NAMALWA (cell line): ENCODE results near the gene P4HTM.

ENCODE experiments used
- DNase-seq: peaks from one replicate; pipeline ENCODE4 v3.0.0-alpha.2; 2015; ENCODE audit warnings: low spot score

Gene P4HTM

DNA sequence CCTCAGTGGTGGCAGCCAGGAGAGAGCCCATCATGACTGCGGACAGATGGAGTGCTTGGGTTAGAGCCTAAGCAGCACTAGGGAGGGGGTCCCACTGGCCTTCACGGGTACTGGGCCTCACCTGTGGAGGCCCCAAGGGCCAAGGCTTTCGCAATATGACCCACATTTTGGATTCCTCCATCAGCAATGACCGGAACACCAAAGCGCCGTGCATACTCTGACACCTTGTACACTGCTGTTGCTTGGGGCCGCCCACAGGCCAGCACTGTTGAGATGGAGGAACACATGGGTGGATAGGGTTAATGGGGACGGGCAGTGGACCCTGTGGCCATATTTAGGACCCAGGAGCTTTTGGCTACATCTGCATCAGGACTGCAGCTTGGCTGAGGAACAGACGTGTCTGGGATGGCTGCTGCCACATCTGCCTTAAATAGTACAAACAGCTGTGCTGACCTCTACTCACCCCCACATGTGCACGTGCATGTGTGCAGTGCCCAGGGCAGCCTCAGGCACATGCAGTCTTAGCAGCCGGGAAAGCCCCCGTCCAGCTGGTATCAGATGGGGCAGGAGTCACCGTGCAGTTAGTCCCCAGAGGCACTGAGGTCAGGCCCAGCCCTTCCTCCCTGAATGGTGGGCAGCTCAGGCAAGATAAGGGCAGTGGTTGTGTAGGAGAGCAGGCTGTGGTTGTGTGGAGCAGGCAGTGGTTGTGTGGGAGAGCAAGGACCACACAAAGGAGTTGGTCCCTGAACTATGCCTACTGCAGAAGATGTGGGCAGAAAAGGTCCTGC lies 35.2 kb downstream of the P4HTM start:
- DNase-seq = peak; percentile 44

DNA sequence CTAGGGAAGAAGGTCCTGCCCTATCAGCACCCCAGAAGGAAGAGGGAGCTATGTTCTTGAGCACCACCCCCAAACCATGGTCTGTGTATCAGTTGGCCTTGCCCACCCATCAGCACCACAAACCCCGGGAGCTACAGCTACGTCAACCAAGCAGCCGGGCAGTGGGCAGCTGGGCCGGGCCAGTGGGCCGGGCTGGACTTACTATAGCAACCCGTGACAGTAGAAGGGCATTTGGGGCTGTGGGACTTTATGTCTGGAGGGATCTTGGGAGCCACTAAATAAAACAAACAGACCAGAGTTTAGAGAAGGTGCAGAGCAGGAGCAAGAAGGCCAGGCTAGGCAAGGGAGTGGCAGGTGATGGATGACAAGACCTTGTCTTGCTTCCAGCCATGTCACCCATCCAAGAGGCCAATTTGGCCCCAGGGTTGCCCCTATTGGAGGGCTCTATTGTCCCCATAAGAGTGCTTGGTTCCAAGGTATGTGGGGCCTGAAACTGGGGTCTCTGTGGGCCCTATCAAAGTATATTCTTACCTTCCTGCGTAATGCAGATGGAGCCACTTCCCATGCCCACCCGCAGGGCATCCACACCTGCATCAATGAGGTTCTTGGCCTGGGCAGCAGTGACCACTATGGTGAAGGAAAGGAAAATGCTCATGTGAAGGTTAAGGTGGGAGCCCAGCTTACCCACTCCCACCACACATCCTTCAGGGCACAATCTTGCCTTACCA lies 35.9 kb downstream of the P4HTM start:
- DNase-seq = no peak

DNA sequence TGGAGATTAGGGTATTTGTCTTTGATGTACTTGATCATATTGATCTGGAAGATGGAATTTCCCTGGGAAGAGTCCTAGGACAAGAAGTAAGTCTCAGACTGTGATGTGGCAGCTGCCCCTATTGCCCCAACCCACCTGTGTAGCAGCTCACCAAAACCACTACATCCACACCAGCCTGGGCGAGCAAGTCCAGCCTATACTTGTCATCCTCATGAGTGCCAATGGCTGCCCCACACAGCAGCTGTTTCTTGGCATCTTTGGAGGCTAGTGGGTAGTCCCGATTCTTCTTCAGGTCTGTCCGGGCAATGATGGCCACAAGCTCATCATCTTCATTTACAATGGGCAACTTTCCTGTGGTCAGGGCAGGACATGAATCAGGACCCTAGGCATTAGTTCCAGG lies 36.5 kb downstream of the P4HTM start:
- DNase-seq = no peak

DNA sequence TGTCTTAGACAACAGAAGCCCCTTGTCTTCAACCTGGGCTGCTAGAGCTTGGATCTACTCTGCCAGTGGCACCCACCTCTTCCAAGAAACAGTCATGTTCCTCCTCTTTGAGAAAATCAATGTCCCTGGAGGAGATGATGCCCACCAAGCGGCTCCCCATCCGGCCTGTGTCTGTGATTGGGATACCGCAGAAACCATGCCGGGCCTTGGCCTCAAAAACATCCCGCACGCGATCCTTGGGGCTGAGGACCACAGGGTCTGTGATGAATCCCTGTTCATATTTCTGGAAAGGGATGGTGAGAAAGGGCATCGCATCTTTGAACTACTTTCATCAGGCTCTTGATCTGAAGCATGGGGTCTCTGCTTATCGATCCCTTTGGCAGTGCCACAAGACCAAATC lies 37.6 kb downstream of the P4HTM start:
- no peak for DNase-seq

DNA sequence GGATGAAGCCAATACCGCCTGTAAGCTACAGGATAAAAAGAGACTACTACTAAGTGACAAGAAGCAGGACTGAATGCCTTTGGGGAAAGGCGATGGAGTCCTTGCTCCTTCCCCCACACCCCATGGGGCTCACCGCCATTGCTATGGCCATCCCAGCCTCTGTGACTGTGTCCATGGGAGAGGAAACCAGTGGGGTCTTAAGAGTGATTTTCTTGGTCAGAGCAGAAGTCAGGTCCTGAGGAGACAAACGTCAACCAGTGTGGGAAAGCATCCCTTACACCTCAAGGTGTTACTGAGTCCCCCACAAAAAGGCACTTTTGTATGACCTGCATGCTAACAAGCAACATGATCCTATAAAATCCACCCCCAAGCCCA lies 38.2 kb downstream of the P4HTM start:
- no peak for DNase-seq

DNA sequence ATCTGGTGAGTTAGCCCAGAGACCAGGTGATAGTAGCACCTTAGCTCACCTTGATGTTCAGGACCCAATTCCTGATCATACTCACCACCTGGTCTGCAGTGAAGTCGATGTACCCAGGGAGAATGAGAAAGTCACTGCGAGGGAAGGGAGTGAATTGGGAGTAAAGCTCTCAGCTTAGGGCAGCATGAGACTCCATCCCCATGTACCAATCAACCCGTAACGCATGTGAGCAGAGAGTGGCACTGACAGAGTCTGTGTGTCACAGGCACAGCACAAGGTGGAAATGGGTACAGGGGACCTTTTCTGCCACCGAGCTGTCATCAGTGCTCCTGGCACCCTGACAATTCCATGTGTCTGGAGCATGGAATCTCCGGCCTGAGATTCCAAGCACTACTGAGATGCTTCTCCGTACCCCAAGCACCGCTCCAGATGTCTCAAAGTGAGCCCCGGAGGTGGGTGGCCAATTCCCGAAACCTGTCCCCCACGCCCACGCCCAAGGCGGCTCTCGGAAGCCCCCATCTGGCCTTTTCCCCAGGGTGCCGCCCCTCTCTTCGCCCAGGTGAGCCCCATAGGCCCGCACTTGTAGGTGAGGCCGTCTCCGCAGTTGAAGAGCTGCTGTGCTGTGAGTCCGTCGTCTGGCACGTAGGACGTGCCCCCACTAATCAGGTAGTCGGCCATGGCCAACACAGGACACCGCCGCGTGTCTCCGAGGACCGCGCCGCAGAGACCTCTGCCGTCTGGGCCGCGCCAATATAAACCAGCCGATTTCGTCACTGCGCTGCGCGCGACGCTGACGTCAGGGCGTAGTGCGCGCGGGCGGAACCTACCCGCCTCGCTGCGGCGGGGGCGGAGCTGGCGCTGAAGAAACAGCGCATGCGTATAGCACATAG lies 38.9 kb downstream of the P4HTM start, which contains the start of gene IMPDH2:
TSS of gene IMPDH2 (minus strand) at position 726 of the 890 bp plus-strand sequence. CDS start at position 678, 48 bp downstream.
- peak; percentile 88 for DNase-seq

DNA sequence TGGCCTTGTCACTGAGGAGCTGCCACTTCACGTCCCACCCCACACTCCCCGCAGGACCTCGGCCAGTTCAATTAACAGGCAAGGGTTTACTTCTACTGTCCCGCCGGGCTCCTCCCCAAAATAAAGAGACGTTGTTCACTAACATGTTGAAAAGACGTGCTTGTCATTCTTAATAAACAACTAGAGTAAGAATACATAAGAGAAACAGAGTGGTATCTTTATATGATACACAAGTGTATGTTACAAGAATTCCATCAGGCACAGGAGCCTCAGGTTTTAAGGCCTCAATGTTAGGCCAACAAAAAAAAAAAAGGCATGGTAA lies 39.5 kb downstream of the P4HTM start:
- DNase-seq = no peak

DNA sequence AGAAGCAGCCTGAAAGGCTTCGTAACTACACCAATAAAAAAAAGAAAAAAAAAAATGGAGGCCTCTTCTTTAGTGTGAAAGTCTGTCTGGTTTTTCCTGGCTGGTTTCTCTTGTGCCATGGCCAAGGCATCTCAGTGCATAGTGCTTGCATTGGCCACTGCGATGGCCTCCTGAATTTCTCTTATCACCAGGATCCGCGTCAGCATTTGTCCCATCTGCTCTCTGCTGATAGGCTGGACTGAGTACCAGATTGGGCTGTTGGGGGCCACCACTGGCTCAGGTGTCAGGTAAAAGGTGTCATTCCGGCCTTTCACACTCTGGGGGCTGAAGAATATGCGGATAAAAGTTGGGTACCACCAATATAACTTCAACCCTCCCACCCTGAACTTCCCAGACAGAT lies 40.3 kb downstream of the P4HTM start:
- DNase-seq = no peak

DNA sequence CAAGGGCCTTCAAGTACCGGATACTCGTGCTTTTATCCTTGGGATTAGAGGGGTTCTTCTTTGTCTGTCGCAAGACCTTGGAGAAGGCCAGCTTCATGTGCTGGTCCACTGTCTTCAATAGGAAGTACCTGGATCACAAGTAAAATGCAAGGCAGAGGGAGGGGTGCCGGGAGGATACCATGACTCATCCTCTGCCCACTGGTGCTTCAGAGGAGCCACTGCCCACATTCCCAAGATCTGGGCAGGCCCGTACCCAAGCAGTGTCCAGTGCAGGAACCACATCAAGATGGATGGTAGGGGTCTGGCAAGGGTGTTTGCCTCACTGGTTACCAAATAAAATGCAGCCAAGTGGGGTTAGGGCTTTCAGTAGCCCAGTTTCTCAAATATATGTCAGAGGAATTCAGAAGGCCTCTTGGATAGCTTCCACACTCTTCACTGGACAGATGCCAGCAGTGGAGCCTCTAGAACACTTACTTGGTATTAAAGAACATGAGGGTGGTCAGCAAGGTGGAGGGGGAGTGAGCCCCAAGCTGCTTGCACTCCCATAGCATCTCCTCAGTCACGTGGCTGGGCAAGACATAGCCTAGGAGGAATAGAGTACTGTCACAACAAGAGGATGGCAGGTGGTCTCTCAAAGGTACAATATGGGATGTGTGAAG lies 42.7 kb downstream of the P4HTM start:
- DNase-seq = no peak

DNA sequence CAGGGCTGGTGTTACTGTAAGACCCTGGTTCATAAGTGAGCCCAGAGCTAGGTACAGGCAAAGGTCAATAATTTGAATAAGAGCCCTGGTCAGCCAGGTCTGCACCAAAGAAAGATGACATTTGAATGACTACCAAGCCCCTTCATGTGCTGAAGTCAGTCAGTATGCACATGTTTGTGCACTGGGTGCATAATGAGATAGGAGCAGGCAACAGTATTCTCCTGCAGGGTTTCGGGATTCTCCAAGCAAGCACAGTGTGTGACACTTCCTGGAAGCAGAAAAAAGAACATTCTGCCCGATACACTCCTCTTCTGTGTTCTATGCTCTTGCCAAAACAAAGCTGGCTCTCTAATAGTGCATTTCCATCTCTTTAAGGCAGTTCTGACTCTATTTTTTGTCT lies 44.6 kb downstream of the P4HTM start:
- DNase-seq = no peak

DNA sequence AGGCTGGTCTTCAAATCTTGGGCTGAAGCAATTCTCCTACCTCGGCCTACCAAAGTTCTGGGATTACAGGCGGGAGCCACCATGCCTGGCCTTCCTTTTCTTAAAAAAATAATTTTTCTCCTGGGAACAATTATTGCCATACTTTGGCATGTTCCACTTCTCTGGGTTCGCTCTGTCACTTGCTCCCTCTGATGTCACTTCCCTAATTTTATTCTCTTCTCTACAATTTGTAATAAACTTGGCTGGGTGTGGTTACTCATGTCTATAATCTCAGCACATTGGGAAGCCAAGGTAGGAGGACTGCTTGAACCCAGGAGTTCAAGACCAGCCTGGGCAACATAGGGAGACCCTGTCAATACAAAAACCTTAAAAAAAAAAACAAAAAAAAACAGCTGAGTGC lies 45.2 kb downstream of the P4HTM start:
- DNase-seq = no peak

DNA sequence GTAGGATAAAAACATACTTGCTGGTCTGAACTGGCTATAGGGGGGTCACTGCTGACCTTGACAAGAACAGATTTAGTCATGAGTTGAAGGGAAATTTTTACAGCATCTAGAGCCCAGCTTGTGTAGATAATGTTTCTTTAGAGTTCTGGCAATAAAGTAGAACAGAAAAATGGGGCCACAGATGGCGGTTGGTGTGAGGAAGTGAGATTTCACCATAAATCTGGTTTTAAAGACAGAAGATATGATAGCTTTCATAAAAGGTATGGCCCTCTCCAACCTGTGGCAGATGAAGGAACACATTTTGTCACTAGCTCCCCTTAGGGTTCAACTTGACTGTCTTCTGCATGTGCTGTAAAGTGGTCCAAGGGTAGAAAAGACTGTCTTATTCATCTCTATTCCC lies 63.5 kb downstream of the P4HTM start:
- DNase-seq = no peak

DNA sequence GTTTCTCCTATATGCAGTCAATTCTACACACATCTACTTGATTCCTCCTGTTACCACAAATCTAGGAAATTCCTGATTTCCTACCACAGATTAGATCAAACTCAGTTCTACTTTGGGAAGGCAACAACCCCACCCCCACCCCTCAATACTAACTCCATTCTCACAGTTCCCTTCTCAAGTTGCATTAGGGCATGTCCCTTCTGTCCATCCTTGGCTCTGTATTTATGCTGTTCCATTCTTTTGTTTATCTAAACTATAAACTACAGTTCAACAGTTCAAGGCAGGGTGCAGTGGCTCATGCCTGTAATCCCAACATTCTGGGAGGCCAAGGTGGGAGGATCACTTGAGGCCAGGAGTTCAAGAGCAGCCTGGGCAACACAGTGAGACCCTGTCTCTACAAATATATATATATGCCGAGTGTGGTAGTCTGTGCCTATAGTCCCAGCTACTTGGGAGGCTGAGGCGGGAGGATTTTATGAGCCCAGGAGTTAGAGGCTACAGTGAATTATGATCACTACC lies 64.4 kb downstream of the P4HTM start:
- no peak for DNase-seq
